CD4-positive, alpha-beta T cell treated with Interferon alpha-2 for 1 hour (primary cell): ENCODE results near the gene ZFPM1.

Experiments
- DNase-seq, 2 donors: peaks; one replicate each; pipeline ENCODE4 v3.0.0-alpha.2; 2020 to 2022

The ZFPM1 gene

DNA sequence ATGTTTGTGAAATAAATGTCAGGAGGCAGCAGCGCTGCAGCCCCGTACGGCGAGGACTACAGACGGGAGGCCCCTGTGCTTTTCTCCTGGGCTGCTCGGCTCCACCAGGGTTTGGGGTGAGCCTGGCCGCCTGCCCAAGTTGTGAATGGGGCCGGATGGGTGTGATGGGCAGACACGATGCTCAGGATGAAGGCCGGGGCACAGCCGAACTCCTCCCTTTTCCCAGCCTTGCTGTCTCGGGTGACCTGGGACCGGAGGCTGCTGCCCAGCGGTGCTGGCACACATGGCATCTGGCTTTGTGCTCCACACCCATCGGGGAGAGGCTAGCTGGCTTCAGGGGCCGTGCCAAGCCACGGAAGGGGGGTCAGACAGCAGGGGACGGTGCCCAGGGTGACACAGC is 34.2 kb upstream of the ZFPM1 start:
- no peak for DNase-seq

- DNase-seq: no peak
Measured at GRCh38 chr16:88419790-88420189, 33.3 kb upstream of the ZFPM1 start.

DNA sequence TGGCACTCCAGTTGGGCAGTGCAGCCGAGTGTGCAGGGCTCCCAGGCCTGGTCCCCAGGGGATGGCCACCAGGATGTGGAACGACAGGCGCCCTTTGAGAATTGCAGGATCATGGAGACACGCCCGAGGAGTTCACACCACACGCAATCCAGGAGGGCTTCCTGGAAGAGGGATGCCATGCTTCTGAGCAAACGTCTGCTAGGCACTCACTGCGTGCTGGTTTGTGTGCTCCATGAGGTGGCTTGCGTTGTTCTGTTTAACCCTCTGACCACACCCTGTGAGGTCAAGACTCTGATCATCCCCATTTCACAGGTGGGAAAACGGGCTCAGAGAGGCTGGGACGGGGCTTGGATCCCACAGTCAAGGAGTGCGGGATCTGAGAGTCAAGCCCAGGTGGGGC is 32.6 kb upstream of the ZFPM1 start:
- no peak for DNase-seq

GRCh38 chr16:88421301-88421700 is 31.8 kb upstream of the ZFPM1 start:
- DNase-seq: no peak

GRCh38 chr16:88421871-88422433 is 31.1 kb upstream of the ZFPM1 start:
- no peak for DNase-seq

DNA sequence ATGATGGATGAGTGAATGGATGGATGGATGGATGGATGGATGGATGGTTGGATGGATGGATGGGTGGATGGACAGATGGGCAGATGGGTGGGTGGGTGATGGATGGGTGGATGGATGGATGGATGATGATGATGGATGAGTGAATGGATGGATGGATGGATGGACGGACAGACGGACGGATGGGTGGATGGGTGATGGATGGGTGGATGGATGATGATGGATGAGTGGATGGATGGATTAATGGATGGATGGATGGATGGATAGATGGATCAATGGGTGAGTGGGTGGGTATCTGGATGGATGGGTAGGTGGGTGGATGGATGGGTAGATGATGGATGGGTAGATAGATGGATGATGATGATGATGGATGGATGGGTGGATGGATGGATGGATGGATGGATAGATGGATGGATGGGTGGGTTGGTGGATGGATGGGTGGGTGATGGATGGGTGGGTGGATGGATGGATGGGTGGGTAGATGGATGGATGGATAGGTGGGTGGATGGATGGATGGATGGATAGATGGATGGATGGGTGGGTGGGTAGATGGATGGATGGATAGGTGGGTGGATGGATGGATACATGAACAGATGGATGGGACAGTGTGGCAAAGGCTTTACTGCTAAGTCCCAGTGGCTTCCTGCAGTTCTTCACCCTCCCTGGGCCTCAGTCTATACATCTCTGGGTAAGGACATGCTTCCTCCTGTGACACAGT is 30.2 kb upstream of the ZFPM1 start:
- no peak for DNase-seq

DNA sequence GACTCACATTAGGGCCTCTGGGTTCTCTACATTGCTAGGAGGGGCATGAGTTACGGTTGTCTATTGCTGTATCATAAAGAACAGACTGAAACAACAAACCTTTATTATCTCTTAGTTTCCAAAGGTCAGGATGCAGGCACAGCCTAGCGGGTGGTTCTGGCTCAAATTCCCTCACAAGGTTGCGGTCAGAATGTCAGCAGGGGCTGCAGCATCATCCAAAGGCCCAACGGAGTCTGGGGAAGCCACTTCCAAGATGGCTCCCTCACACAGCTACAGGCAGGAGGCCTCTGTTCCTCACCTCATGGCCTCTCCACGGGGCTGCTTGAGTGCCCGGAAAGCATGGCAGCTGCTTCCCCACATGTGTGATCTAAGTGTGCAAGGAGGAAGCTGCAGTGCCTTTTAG is 29.6 kb upstream of the ZFPM1 start:
- no peak for DNase-seq

- DNase-seq: no peak
Measured at GRCh38 chr16:88424587-88425235, 28.4 kb upstream of the ZFPM1 start.

GRCh38 chr16:88426018-88426417 is 27.1 kb upstream of the ZFPM1 start:
- DNase-seq: no peak

DNA sequence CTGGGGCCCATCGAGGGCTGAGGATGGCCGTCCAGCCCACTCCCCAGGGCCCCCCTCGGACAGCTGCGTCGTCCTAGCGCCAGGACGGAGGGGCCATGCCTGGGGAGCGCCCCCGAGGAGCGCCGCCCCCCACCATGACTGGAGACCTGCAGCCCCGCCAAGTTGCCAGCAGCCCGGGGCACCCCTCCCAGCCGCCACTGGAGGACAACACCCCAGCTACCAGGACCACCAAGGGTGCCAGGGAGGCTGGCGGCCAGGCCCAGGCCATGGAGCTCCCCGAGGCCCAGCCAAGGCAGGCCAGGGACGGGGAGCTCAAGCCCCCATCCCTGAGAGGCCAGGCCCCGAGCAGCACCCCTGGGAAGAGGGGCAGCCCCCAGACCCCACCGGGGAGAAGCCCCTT is 25.7 kb upstream of the ZFPM1 start:
- no peak for DNase-seq

GRCh38 chr16:88428156-88428555 is 24.9 kb upstream of the ZFPM1 start:
- DNase-seq: no peak

DNA sequence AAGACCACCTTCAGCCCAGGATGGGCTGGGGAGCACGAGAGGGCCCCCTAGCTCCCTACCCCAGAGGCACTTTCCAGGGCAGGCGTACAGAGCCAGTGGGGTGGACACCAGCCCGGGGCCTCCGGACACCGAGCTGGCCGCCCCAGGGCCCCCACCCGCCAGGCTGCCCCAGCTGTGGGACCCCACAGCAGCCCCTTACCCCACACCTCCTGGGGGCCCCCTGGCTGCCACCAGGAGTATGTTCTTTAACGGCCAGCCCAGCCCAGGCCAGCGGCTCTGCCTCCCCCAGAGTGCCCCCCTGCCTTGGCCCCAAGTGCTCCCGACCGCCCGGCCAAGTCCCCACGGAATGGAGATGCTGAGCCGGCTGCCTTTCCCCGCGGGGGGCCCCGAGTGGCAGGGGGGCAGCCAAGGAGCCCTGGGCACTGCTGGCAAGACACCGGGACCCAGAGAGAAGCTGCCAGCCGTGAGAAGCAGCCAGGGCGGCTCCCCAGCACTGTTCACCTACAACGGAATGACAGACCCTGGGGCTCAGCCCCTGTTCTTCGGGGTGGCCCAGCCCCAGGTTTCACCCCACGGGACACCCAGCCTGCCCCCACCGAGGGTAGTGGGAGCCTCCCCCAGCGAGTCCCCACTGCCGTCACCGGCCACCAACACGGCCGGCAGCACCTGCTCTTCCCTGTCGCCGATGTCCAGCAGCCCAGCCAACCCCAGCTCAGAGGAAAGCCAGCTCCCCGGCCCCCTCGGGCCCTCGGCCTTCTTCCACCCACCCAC is 24.3 kb upstream of the ZFPM1 start:
- no peak for DNase-seq

GRCh38 chr16:88429387-88430184 is 23.5 kb upstream of the ZFPM1 start:
- DNase-seq: no peak

DNA sequence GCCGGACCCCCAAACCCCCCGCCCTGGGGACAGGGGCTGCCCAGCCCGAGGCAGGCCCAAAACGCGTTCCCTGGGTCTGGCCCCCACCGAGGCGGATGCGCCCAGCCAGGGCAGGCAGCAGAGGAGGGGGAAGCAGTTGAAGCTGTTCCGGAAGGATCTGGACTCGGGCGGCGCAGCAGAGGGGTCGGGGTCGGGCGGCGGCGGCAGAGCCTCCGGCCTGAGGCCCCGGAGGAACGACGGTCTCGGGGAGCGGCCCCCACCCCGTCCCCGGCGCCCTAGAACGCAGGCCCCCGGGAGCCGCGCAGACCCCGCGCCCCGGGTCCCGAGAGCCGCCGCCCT is 22.9 kb upstream of the ZFPM1 start:
- DNase-seq: no peak

DNA sequence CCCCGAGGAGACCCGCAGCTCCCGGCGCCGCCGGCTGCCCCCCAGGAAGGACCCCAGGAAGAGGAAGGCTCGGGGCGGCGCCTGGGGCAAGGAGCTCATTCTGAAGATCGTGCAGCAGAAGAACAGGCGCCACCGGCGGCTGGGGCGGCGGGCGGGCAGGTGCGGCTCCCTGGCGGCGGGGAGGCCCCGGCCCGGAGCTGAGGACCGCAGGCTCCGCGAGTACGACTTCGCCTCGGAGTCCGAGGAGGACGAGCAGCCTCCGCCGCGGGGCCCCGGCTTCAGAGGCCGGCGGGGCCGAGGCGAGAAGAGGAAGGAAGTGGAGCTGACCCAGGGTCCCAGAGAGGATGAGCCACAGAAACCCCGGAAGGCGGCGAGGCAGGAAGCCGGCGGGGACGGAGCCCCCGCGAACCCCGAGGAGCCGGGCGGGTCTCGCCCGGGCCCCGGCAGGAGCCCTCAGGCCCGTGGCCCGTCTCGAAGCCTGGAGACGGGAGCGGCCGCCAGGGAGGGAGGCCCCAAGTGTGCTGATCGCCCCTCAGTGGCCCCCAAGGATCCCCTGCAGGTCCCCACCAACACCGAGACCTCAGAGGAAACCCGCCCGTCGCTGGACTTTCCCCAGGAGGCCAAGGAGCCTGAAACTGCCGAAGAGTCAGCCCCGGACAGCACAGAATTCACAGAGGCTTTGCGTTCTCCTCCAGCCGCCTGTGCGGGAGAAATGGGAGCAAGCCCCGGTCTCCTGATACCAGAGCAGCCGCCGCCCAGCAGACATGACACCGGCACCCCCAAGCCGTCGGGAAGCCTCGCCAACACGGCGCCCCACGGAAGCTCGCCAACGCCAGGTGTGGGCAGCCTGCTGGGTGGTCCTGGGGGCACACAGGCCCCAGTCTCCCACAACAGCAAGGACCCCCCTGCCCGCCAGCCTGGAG is 22.3 kb upstream of the ZFPM1 start:
- DNase-seq: peak; percentile 34 to 38

DNA sequence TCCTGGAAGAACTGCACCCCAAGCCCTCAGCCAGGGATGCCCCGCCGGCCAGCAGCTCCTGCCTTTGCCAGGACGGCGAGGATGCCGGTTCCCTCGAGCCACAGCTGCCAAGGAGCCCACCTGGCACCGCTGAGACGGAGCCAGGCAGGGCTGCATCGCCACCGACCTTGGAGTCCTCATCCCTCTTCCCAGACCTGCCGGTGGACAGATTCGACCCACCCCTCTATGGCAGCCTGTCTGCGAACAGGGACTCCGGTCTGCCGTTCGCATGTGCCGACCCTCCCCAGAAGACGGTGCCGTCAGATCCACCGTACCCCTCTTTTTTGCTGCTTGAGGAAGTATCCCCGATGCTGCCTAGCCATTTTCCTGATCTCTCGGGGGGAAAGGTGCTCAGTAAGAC is 21.4 kb upstream of the ZFPM1 start:
- no peak for DNase-seq

GRCh38 chr16:88432174-88432573 is 20.9 kb upstream of the ZFPM1 start:
- no peak for DNase-seq

GRCh38 chr16:88432753-88433152 is 20.3 kb upstream of the ZFPM1 start:
- DNase-seq: no peak

DNA sequence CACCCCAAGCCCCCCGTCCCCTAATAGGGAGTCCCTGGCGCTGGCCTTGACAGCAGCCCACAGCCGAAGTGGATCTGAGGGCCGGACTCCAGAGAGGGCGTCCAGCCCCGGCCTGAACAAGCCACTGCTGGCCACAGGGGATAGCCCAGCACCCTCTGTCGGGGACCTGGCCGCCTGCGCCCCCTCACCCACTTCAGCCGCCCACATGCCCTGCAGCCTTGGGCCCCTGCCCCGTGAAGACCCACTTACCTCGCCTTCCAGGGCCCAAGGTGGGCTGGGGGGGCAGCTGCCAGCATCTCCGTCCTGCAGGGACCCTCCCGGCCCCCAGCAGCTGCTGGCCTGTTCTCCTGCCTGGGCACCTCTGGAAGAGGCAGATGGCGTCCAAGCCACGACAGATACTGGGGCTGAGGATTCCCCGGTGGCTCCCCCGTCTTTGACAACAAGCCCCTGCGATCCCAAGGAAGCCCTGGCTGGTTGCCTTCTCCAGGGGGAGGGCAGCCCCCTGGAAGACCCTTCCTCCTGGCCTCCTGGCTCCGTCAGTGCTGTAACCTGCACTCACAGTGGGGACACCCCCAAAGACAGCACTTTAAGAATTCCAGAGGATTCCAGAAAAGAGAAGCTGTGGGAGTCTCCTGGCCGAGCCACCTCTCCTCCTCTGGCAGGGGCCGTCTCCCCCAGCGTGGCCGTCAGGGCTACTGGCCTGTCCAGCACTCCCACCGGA is 19.3 kb upstream of the ZFPM1 start:
- no peak for DNase-seq

DNA sequence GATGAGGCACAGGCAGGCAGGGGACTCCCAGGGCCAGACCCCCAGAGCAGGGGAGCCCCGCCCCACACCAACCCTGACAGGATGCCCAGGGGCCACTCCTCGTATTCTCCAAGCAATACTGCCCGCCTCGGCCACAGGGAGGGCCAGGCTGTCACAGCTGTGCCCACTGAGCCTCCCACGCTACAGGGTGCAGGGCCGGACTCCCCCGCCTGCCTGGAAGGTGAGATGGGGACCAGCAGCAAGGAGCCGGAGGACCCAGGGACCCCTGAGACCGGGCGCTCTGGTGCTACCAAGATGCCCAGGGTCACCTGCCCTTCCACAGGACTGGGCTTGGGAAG is 18.8 kb upstream of the ZFPM1 start:
- no peak for DNase-seq

- no peak for DNase-seq
Measured at GRCh38 chr16:88434746-88435145, 18.3 kb upstream of the ZFPM1 start.
